HG03139 (cell line): ENCODE data around the gene STAC2.

Experiments
- ATAC-seq: cut with Tn5 transposase; IDR thresholded peaks from one replicate; pipeline ENCODE4 v1.9.1; 2021; ENCODE audit not compliant: unreplicated experiment

The STAC2 gene

GRCh38 chr17:39212195-39212810 lies 13.4 kb downstream of the STAC2 start:
- no peak for ATAC-seq

- no peak for ATAC-seq
These were observed 15.7 kb downstream of the STAC2 start for GRCh38 chr17:39210093-39210434.

- ATAC-seq, result no peak
These were observed 16.2 kb downstream of the STAC2 start for GRCh38 chr17:39209317-39210092.

GRCh38 chr17:39208893-39209292 lies 16.9 kb downstream of the STAC2 start:
- ATAC-seq, result no peak

GRCh38 chr17:39208136-39208535 lies 17.6 kb downstream of the STAC2 start:
- no peak for ATAC-seq

- ATAC-seq, result no peak
These were observed 20.6 kb downstream of the STAC2 start for GRCh38 chr17:39205112-39205526.

- no peak for ATAC-seq
These were observed 21.5 kb downstream of the STAC2 start for GRCh38 chr17:39204245-39204644.

GRCh38 chr17:39200957-39201510 lies 24.7 kb downstream of the STAC2 start:
- no peak for ATAC-seq

GRCh38 chr17:39200070-39200879 lies 25.5 kb downstream of the STAC2 start, which contains the start of gene RPL19:
Gene RPL19 (plus strand): TSS chr17:39200283. CDS start chr17:39200345, 62 bp downstream.
- ATAC-seq, result peak; percentile 47

GRCh38 chr17:39199820-39200069 lies 26.0 kb downstream of the STAC2 start:
- ATAC-seq, result peak; percentile 58

- ATAC-seq, result no peak
These were observed 27.6 kb downstream of the STAC2 start for GRCh38 chr17:39198186-39198566.

- no peak for ATAC-seq
These were observed 28.2 kb downstream of the STAC2 start, which contains the start of gene CACNB1 for GRCh38 chr17:39197380-39198185. Gene CACNB1 (minus strand): TSS chr17:39197669. CDS start chr17:39197495, 174 bp downstream.

GRCh38 chr17:39196808-39197291 lies 28.9 kb downstream of the STAC2 start:
- no peak for ATAC-seq

GRCh38 chr17:39196241-39196807 lies 29.4 kb downstream of the STAC2 start:
- ATAC-seq, result no peak

- no peak for ATAC-seq
These were observed 30.1 kb downstream of the STAC2 start for GRCh38 chr17:39195568-39196160.

- no peak for ATAC-seq
These were observed 30.7 kb downstream of the STAC2 start for GRCh38 chr17:39194985-39195524.

- ATAC-seq, result no peak
These were observed 31.4 kb downstream of the STAC2 start for GRCh38 chr17:39194089-39194984.

- no peak for ATAC-seq
These were observed 32.4 kb downstream of the STAC2 start for GRCh38 chr17:39193346-39193745.

- no peak for ATAC-seq
These were observed 32.8 kb downstream of the STAC2 start for GRCh38 chr17:39192901-39193300.
